HG03558 (cell line): ENCODE results near the gene TFPT.
"Not testable (repeated sequence)": the region's sequence is repeated elsewhere in the genome, so short reads cannot be mapped to it uniquely, and the experiment has no call there.

Experiments used
- ATAC-seq: cut with Tn5 transposase; IDR thresholded peaks from one replicate; pipeline ENCODE4 v1.9.1; 2021; ENCODE audit warnings: moderate number of reproducible peaks; ENCODE audit not compliant: unreplicated experiment; ENCODE audit errors: extremely low read depth

Gene TFPT

GRCh38 chr19:54125713-54126112 is 10.3 kb upstream of the TFPT start:
- no peak for ATAC-seq

- ATAC-seq: no peak
These were observed 8.9 kb upstream of the TFPT start for GRCh38 chr19:54124393-54124792.

GRCh38 chr19:54123682-54124081 is 8.2 kb upstream of the TFPT start:
- ATAC-seq: no peak

- no peak for ATAC-seq
These were observed 5.8 kb upstream of the TFPT start for GRCh38 chr19:54121259-54121658.

- no peak for ATAC-seq
These were observed 933 bp downstream of the TFPT start for GRCh38 chr19:54114340-54115108.

GRCh38 chr19:54109651-54110050 is 5.8 kb downstream of the TFPT start:
- ATAC-seq: no peak

- ATAC-seq: no peak
These were observed 7.0 kb downstream of the TFPT start for GRCh38 chr19:54108496-54108895.

- no peak for ATAC-seq
These were observed 7.5 kb downstream of the TFPT start for GRCh38 chr19:54107876-54108490.

GRCh38 chr19:54106716-54107115 is 8.7 kb downstream of the TFPT start:
- ATAC-seq: no peak

GRCh38 chr19:54105796-54106195 is 9.7 kb downstream of the TFPT start:
- no peak for ATAC-seq

- ATAC-seq: no peak
These were observed 10.3 kb downstream of the TFPT start for GRCh38 chr19:54104998-54105715.

GRCh38 chr19:54102421-54103169 is 12.9 kb downstream of the TFPT start, which contains the start of gene NDUFA3:
NDUFA3 (plus strand) TSS chr19:54102855; CDS start chr19:54102879, 24 bp downstream.
- peak; percentile 96 for ATAC-seq

GRCh38 chr19:54100561-54100960 is 14.9 kb downstream of the TFPT start, which contains the start of gene OSCAR:
OSCAR (minus strand) TSS chr19:54100803; CDS start chr19:54100792, 11 bp downstream.
- no peak for ATAC-seq

GRCh38 chr19:54099903-54100255 is 15.6 kb downstream of the TFPT start:
- ATAC-seq: not testable (repeated sequence)

GRCh38 chr19:54099190-54099902 is 16.1 kb downstream of the TFPT start:
- no peak for ATAC-seq

GRCh38 chr19:54096617-54097106 is 18.8 kb downstream of the TFPT start:
- no peak for ATAC-seq

GRCh38 chr19:54095859-54096616 is 19.4 kb downstream of the TFPT start:
- ATAC-seq: not testable (repeated sequence)

- no peak for ATAC-seq
These were observed 20.2 kb downstream of the TFPT start for GRCh38 chr19:54095136-54095858.
